ENCODE measurements around the gene TRAM2.

TRAM2 gene

DNA sequence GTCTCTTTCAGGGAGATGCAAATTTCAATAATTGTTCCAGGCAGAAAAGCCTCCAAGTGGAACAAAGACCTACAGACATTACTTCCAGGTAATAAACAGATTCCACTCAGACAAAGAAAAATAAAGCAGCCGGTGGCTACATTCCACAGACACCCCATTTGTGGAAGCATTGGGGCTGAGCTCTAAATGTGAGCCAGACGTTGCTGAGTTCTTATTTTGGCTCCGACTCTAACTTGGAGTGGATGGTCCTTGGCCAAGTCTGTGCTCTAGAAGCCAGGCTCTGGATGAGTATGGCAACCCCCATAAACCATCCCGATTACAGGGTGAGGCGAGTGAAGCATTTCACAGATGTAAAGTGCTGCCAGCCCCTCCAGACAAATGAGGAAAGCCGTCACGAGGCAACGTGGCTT, 6.6 kb downstream of the TRAM2 start:
- DNase-seq (ENCODE audit: low read depth in 3 of 3), result no peak

DNA sequence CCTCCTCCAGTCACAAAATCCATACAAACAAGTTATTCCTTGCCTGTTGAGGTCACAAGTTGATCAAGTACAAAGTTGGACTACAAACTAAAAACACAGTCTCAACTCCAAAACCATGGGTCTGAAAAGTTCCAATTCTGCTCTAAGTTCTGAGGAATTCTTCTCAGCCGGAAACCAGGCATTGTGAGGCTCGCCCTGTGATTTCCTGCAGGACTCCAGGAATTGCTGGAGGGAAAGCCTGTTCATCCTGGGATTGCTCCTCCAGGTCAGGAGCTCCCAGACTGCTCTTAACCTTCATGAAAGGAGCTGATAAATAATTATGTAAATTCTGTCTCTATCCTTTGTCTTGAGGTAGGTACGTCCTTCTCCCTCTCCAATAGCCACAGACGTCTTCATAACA, 8.5 kb downstream of the TRAM2 start:
- DNase-seq (ENCODE audit: low read depth in 3 of 3), result no peak

DNA sequence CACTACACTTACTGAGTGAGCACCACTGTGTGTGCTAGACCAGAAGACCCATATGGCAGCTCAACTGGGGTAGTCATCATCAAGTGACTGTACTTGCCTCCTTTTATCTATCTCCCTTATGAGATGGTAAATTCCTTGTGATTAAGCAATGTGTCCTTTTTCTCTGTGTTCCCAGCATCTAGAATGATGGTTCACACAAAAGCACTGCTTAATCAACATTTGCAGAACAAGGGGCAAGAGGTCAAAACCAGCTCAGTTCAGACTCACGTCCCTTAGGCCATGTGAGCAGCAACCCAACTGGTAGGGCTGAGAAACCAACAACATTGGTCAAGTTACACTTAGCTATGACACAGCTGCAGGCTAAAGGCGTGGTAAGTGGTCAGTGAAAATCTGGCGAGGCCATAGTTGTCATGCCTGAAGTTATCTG, 10.0 kb downstream of the TRAM2 start:
- DNase-seq (ENCODE audit: low read depth in 3 of 3), result no peak

DNA sequence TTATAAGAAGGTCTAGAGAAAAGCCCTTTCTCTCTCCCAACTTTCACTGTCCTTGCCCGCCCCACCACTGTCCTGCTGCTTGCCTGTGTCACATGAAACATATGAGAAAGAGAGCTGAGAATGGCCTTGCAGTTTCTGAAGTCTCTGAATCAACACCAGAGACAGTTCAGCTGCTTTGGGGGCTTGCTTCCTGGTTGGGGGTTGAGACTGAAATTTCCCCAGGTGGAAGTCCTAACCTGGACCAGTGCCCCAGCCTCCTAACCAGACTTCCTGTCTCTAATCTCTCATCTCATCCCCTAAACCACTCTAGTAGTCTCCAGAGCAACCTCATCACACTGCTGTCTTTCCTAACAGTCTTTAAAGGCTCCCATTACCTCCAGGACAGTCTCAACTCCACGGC, 10.7 kb downstream of the TRAM2 start:
- DNase-seq (ENCODE audit: low read depth in 3 of 3), result no peak

DNA sequence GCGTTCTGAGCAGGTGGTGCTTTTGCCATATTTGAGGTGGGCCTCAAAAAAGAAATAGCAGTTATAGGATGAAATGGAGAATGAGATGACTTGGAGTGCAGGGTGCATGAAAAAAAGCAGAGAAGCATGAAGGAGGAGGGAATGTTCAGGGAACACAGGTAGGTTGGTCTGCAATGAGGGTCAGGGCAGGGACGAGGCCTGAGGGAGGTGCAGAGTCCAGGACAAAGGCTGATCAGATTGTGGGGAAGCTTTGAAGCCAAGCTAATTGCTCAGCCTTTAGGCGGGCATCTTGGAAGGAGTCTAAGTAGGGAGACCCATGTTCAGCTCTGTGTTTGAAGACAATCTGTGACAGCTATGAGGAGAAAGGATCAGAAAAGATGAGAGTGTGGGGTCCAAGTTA, 12.0 kb downstream of the TRAM2 start:
- no peak for DNase-seq (ENCODE audit: low read depth in 3 of 3)

DNA sequence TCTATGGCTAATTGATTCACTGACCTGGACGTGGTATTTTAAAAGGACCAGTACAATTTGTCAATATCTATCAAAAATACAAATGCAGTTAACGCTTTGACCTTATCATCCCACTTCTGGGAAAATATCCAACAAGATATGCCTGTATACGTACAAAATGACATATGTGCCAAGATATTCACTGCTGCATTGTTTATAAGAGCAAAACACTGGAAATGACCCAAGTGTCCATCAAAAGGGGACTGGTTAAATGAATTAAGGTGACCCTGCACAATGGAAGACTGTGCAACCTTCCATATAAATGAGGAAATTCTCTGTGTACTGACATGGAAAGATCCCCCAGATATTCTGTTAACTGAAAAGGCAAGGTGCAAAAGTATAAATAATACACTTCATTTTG, 13.9 kb downstream of the TRAM2 start:
- DNase-seq (ENCODE audit: low read depth in 3 of 3), result no peak

DNA sequence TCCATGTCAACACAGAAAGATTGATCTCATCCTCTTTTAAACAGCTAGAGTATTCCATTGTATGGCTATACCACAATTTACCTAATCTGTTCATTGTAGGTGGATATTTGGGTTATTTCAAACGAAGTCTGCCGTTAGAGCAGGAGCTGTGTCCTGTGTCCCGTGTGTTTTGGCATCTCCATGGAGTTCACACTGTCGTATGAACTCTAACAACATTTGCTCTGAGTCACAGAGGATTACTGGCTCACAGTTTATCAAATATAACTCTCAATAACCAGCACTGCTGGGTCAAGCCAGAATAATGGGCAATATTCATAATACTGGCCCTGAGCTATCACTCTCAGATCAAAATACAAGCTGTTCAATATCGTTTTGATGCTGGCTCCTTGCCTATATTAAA, 16.4 kb downstream of the TRAM2 start:
- DNase-seq (ENCODE audit: low read depth in 3 of 3), result no peak

DNA sequence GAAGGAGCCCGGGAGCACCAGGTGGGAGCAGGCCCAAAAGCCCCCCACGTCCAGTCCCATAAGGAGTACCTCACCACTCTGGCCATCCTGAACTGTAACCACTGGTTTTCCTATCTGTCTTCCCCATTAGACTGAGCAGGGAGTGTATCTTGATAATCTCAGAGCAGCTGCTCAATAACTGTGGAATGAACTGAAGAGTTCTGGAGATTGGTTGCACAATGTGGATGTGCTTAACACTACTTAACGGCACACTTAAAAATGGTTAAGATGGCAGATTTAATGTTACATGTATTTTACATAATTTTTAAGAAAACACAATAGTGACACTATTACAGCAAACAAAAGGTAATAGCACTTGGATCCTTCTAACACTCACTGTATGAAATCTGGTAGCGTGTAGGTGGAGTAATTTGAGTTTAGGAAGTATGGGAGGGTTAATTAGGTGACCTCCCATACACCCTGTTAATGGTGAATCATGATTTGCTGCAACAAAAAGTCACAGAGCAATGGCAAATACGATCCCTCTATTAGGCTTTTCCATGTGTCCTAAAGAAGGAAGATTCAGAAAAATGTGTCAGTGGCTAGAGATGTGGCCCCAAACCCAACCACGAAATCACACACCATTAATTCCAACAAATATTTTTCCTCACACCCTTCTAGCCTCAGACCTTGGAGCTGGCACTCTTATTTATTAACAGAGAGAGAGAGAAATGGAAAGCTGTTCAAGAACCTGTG, 18.4 kb downstream of the TRAM2 start:
- DNase-seq (ENCODE audit: low read depth in 3 of 3), result no peak

DNA sequence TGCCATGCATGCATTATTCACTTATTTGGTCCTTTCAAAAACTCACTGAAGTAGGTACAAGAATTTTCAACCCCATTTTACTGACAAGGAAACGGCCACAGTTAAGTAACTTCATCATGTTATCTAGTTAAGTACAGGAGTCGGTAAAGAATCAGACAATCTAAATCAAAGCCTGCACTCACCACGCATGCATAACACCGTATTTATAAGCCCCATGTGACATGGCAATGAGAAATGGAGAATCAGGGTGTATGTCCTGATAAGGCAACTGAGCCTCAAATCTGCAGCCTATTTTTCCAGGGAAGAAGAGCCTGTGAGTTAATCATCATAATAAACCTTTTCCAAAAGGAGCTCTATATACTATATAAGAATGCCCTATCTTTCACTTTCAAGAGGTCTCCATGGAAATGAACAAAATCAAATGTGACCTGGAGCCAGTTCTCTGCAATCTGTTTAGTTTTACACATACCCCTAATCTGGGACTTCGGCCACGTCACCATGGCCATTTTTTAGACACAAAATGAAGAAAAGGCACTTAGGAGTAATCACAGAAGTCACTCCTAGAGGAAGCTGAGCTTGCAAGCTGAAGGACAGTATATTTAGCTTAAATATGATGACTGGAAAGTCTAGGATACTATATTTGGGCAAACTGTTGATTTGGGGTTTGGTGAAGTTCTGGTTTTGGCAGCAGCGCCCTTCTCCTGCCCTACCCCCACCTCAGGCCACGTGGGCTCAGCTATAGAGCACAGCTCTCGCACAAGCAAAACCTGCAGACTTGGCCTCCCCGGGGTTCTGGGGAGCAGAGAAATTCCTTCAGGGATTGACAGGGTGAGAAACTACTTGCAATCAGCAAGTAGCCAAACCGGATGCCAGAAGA, 19.2 kb downstream of the TRAM2 start:
- DNase-seq (ENCODE audit: low read depth in 3 of 3), result no peak

DNA sequence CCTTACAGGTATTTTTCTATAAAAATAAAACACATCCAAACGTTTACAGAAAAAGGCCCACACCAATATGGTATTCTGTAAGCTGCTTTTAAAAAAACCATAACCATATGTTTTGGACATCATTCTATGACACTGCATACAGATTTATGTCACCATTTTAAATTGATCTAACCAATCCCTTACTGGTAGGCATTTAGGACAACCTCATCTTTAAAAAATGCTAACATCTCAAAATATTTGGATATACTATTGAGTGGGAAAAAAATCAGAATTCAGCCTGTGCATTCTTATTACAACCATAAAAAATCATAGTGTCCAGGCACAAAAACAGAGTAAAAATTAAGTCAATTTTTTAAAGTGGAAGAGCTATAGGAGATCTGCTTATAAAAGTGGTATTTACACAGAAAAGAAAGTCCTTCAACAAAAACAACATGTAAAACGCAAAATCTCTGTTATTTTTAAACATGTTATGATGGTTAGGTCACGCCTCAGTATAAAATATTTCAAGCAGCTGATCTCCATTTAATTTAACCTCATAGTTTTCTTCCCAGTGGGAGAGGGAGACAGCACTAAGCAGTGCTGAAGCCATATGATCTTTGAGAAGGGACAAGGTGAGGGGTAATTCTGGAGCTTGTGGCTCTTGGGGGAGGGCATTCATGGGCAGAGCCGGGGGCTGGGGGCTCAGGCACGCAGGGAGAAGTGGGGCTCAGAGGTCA, 21.2 kb downstream of the TRAM2 start:
- no peak for DNase-seq (ENCODE audit: low read depth in 3 of 3)

DNA sequence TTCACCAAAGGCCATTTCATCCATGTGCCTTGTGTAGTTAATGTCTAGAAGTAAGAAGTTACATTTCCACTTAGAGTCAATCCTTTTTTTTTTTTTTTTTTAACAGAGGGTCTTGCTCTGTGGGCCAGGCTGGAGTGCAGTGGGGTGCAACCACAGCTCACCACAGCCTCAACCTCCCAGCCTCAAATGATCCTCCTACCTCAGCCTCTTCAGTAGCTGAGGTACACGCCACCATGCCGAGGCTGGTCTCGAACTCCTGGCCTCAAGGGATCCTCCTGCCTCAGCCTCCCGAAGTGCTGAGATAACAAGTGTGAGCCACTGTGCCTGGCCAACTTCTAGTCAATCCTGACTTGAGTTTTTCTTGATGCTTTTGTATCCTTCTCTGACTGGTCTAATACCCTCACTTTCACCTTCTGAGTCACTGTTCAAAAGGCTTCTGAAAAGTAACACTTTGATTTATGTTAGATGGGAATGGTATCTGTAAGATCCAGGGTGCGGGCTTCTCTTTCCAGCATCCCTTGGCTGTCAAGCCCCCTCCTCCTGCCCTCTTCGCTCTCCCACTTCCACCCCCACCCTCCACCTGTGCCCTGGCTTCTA, 22.1 kb downstream of the TRAM2 start:
- DNase-seq (ENCODE audit: low read depth in 3 of 3), result no peak

DNA sequence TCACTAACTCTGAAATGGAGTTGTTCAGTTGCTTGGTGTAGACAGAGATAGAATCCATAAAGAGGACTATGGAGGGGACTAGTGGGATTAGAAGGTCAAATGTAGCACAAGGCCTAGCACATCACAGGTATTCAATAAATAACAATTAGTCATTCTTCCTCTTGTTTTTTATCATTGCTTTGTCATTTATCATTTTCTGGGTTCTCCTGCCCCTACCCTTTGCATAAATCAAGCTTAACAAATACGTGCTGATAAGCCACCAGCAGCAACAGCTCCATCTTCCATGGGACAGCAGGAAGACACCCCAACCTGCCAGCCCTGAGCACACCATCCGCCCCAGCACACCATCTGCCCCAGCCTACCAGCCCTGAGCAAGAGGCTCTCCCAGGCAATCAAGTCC, 23.1 kb downstream of the TRAM2 start:
- no peak for DNase-seq (ENCODE audit: low read depth in 3 of 3)

DNA sequence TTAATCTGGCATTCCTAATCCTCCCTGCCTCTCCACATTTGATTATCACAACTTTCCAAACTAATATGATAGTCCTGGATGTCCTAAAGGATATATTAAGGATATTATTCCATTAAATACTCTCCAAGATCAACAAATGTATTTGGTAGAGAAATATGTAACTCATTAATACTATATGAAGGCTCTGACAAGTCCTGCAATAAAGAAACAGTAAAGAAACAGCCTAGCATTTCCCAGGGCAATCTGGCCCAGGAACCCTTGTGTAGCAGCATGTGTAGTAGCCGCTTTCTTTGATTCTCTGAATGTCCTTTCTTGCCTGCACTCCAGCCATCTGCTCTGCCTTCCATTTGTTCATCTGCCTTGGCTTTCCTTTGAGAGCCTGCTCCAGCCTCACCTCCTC, 23.7 kb downstream of the TRAM2 start:
- no peak for DNase-seq (ENCODE audit: low read depth in 3 of 3)

DNA sequence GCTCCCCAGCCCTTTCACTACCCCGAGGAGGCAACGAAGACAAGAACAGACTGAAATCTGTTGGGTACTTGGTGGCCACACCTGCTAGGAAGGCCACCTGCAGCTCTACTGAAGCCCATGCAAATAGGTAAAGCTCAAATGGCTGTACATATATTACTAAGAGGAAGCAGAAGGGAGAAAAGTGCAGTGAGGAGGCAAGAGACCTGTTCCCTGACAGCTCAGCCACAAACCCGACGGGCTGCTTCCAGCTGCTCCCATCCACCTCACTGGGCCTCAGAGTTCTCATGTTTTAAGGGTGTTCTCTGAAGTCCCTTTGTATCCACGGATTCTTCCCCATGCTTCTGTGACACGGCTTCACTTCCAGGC, 24.6 kb downstream of the TRAM2 start:
- no peak for DNase-seq (ENCODE audit: low read depth in 3 of 3)

DNA sequence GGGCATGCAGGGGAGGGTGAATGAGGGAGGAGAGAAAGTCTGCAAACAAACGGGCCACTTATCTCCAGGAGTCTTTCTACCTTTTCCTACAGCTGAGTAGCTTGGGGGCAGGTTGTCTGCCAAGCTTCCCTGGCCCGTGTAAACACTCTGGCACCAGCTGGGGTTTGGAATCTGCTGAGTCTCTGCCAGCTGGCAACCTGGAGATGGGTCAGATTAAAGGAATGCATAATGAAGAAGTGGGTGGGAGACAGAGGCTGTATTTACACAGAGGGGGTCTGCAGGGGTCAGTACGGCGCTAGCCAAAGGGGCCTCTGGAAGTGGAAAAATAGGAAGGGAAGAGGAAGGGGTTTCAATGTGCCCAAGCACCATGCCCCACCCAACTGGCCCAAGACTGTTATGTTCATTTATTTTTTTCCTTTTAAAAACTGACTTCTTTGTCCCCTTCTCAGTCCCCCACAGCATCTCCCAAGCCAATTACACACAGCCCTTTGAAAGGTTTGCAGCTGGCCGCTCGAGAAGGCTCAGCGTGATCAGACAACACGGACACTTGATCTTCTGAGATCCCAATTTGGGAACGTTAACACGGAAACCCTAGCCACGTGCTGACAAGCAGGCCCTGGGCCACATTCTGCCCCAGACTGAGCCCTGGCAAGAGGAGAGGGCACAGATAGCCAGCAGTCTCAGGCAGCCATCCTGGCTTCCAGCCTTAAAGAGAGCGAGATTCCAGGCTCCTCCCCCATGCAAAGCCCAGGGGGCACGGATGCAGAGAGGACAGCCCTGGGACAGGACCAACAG, 25.2 kb downstream of the TRAM2 start:
- DNase-seq (ENCODE audit: low read depth in 3 of 3), result no peak

DNA sequence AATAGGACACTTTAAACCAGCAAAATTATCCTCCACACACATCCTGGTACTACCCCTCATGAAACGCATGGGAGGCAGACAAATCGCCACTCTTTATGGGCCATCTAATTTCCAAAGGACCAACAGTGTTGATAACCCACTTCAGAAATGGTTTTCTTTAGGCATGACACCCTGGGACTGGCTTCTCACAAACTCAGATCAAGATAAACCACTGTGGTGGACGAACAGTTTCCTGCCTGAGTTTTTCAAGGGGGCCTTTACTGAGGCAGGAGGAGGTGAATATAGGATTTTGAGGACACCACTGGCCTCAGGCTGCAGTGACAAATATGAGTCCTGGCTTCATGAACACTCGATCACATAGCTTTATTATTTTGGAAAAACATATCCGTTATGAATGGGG, 26.0 kb downstream of the TRAM2 start:
- no peak for DNase-seq (ENCODE audit: low read depth in 3 of 3)

DNA sequence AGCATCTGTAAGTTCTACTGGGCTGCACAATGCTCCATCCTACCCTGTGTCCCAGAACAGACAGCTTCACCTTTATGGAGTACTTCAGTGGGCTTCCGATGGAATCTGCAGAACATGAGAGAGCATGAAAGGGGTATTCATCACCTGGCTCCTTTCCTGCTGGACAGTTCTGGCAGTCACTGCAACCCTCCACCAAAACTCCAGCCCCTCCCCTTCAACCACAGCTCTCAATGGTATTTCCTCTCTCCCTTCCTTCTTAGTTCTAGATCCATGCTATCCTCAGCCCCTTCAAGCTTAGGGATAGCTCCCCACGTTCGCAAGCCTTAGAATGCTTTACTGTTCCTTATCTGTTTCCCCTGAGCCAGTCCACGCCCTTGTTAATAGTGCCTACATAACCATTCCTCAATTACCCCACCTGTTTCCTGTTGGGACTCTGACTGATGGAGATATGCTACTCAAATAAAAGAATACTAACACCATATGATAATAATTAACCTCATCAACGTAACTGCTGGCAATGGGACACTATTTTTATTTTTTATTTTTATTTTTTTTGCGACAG, 26.8 kb downstream of the TRAM2 start:
- DNase-seq (ENCODE audit: low read depth in 3 of 3), result no peak

DNA sequence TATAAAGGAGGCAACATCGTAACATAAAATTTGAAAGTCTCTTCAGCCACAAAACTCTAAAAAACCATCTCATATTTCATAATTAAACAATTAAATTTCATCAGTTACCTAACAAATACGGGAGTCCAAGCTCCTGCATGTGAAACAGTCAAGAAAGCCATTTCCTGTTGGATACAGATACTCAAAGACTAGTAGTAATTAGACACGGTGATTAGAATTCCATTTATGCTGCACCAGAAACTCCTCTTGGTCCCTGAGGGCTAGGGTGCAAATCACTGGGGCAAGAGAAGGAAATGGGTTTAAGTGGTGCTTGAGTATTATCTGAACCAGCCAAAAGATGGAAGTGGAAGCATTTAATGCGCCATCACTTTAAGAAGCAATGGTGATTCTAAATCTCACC, 27.4 kb downstream of the TRAM2 start:
- DNase-seq (ENCODE audit: low read depth in 3 of 3), result no peak

DNA sequence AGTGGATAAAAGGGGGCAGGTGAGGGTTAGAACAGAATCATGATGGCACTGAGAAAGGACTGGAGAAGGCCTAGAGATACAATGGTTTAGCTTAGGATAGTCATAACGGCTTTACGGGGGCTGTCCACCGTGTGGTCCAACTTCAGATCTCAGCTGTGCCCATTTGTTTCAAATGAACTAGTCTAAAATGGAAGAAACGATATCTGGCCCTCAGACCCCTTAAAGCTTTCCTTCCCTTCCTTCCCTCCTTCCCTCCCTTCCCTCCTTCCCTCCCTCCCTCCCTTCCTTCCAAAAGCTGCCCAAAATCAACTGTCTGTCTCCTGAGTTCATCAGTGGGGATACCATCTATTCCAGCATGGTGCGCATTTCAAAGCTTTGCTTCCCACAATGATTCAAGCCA, 27.9 kb downstream of the TRAM2 start:
- no peak for DNase-seq (ENCODE audit: low read depth in 3 of 3)

DNA sequence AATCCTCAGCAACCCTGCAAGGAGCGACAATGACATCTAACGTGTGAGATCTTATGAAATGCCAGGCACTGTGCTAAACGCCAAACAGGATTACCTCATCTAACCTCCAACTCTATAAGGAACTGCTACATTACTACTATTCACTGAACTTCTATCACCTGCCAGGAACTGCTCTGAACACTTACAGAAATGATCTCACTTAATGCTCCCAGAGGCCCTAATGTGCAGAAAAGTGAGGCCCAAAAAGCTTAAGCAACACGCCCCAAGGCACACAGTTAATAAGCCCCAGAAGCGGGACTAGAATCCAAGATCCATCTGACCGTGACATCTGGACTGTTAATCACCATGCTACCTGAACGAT, 28.5 kb downstream of the TRAM2 start:
- DNase-seq (ENCODE audit: low read depth in 3 of 3), result no peak

DNA sequence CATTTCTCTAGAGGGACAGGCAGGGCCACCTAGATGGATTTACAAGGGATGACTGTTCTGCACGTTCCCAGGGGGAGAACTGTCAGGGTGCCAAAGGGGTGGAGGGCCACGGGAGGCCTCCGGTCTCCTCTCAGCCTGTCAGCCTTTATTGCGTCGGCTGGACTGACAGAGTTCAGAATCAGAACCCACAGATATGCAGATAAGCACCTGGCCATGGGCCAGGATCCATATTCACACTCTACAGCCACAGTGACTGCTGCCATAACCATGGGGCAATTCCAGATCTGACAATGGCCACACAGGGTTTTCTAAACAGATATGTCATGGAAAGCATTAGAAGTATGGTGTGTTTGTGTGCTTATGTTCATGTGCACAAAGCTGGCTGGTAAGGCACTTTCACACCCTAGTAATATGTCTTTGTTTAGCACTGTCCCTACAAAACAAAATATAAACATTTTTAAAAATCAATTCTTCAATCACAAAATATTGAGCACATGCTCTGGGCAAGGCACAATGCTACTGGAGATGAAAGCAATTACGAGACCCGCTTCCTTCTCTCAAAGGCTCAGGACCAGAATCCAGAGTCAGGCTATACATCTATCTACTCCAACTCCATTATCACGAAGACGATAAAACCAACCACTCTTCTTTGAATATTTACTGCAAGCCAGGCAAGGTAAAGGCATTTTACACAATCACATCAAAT, 29.1 kb downstream of the TRAM2 start:
- no peak for DNase-seq (ENCODE audit: low read depth in 3 of 3)

Measured in stimulated activated CD4-positive, alpha-beta T cell treated with anti-CD3 and anti-CD28 coated beads, TNF-alpha, amount 100 ng/mL, for 4 hours (primary cell).